GM12864 (cell line): ENCODE data around the gene BCR.

ENCODE experiments used
- DNase-seq: peaks from one replicate; pipeline ENCODE4 v3.0.0-alpha.2; 2011; ENCODE audit warnings: low read depth
- H3K4me3 ChIP-seq: 2 replicates; pipeline ENCODE4 v1.5.1; 2011; ENCODE audit warnings: mild to moderate bottlenecking, low read depth, low read length, control low read depth
- TF ChIP-seq, protein P1 (sequence below): IDR thresholded peaks from 2 replicates; pipeline ENCODE4 v1.5.1; 2011; ENCODE audit warnings: low read depth, mild to moderate bottlenecking, moderate library complexity, low read length, control low read depth, inconsistent platforms; ENCODE audit errors: missing control alignments

Gene BCR

GRCh38 chr22:23137905-23138561 is 42.3 kb upstream of the BCR start:
- H3K4me3 ChIP-seq = no peak overlapping the region
- TF ChIP-seq, protein P1, sequence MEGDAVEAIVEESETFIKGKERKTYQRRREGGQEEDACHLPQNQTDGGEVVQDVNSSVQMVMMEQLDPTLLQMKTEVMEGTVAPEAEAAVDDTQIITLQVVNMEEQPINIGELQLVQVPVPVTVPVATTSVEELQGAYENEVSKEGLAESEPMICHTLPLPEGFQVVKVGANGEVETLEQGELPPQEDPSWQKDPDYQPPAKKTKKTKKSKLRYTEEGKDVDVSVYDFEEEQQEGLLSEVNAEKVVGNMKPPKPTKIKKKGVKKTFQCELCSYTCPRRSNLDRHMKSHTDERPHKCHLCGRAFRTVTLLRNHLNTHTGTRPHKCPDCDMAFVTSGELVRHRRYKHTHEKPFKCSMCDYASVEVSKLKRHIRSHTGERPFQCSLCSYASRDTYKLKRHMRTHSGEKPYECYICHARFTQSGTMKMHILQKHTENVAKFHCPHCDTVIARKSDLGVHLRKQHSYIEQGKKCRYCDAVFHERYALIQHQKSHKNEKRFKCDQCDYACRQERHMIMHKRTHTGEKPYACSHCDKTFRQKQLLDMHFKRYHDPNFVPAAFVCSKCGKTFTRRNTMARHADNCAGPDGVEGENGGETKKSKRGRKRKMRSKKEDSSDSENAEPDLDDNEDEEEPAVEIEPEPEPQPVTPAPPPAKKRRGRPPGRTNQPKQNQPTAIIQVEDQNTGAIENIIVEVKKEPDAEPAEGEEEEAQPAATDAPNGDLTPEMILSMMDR = no peak
- peak; percentile 72 for DNase-seq

- TF ChIP-seq, protein P1 = no peak
- DNase-seq = no peak
- no peak overlapping the region for H3K4me3 ChIP-seq
These were observed 41.5 kb upstream of the BCR start for GRCh38 chr22:23138584-23139435.

DNA sequence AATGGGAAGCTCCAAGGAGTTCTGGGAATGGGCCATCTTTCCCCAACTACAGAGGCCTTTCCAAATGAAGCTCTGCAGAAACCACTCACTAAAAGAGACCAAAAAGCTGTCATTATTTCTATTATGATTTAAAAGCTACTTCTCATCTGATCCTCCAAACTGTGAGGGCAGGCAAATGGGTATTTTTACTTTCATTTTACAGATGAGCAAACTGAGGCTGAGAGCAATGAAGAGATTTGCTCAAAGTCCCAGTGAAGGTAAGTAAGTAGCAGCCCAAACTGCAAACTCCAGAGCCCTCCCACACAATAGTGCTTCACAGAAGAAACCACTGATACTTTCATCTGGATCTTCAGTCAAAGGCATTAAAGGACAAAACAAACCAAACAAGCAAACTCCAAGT is 39.9 kb upstream of the BCR start:
- TF ChIP-seq, protein P1 = no peak
- no peak overlapping the region for H3K4me3 ChIP-seq
- no peak for DNase-seq

- TF ChIP-seq, protein P1 = no peak
- H3K4me3 ChIP-seq = no peak overlapping the region; the same call in 1 of the 2 replicates
- DNase-seq = no peak
These were observed 37.7 kb upstream of the BCR start for GRCh38 chr22:23142546-23143105.

DNA sequence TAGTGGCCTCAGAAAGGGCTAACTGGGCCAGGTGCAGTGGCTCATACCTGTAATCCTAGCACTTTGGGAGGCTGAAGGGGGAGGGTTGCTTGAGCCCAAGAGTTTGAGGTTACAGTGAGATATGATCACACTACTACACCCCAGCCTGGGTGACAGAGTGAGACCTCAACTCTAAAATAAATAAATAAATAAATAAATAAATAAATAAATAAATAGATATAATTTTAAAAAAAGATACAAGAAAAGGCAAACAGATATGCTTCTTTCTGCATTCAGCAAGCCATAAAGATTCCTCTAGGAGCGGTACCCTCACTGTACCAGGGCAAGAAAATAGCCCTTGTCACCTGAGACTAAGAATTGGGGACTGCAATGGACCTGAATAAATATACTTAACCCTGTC is 37.2 kb upstream of the BCR start:
- DNase-seq = no peak
- H3K4me3 ChIP-seq = no peak overlapping the region
- TF ChIP-seq, protein P1 = no peak

GRCh38 chr22:23144432-23144831 is 35.9 kb upstream of the BCR start:
- no peak for DNase-seq
- no peak overlapping the region for H3K4me3 ChIP-seq
- TF ChIP-seq, protein P1 = no peak
